Fibroblast of lung (primary cell): ENCODE results near the gene LPP.

Experiments
- EZH2 ChIP-seq: IDR thresholded peaks from 2 replicates; pipeline ENCODE4 v1.5.1; 2012; ENCODE audit warnings: low read length, control low read depth, mild to moderate bottlenecking; ENCODE audit errors: missing control alignments
- TF ChIP-seq, protein P1 (sequence below), 2 donors: IDR thresholded peaks in 1 of 2; conservative IDR thresholded peaks in 1 of 2; 1 replicate in 1 of 2; 2 replicates in 1 of 2; pipeline ENCODE4 v1.5.1; 2011 to 2012; ENCODE audit warnings: low read length in 2 of 2, control low read depth in 1 of 2, inconsistent platforms in 1 of 2, low read depth in 1 of 2, mild to moderate bottlenecking in 1 of 2

GRCh38 chr3:188884299-188885043 is 730.5 kb downstream of the LPP start:
- TF ChIP-seq, protein P1, sequence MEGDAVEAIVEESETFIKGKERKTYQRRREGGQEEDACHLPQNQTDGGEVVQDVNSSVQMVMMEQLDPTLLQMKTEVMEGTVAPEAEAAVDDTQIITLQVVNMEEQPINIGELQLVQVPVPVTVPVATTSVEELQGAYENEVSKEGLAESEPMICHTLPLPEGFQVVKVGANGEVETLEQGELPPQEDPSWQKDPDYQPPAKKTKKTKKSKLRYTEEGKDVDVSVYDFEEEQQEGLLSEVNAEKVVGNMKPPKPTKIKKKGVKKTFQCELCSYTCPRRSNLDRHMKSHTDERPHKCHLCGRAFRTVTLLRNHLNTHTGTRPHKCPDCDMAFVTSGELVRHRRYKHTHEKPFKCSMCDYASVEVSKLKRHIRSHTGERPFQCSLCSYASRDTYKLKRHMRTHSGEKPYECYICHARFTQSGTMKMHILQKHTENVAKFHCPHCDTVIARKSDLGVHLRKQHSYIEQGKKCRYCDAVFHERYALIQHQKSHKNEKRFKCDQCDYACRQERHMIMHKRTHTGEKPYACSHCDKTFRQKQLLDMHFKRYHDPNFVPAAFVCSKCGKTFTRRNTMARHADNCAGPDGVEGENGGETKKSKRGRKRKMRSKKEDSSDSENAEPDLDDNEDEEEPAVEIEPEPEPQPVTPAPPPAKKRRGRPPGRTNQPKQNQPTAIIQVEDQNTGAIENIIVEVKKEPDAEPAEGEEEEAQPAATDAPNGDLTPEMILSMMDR (conservative IDR thresholded peaks at IDR 0.05 in 1 of 2, IDR thresholded peaks at IDR 0.05 in 1 of 2; ENCODE audit: low read depth in 1 of 2, low read length in 2 of 2): no peak
- TF ChIP-seq EZH2: no peak
